Naive B cell (primary cell): ENCODE measurements around the gene SLC9C2. TPM values are rescaled to one million over a fixed set of nuclear protein-coding genes. Genes with fewer than 3 reads are reported as not detected.
A peak's percentile ranks its signal among the peaks of the same experiment; 100 is the strongest.
"Not testable (repeated sequence)": the region's sequence is repeated elsewhere in the genome, so short reads cannot be mapped to it uniquely, and the experiment has no call there.

ENCODE experiments used
- ATAC-seq, 2 donors: fragments of 150-1000 bp; cut with Tn5 transposase; 2 replicates each; pipeline ENCODE4 v1.10.0; 2021; ENCODE audit warnings: low read depth in 2 of 2, mild to moderate bottlenecking in 2 of 2, moderate library complexity in 2 of 2
- DNase-seq: peaks from one replicate; pipeline ENCODE4 v3.0.0; 2022
- H3K27ac Mint-ChIP-seq, 6 donors: one replicate each; pipeline ENCODE4 v1.8.0; 2020 to 2022; ENCODE audit warnings: mild to moderate bottlenecking in 6 of 6, mixed read lengths in 6 of 6, moderate library complexity in 5 of 6, inconsistent platforms in 2 of 6
- H3K27me3 Mint-ChIP-seq, 3 donors: one replicate each; pipeline ENCODE4 v1.8.0; 2021 to 2022; ENCODE audit warnings: mixed read lengths in 3 of 3, mild to moderate bottlenecking in 1 of 3
- H3K36me3 Mint-ChIP-seq, 2 donors: one replicate each; pipeline ENCODE4 v1.8.0; 2020 to 2022; ENCODE audit warnings: mixed read lengths in 2 of 2, inconsistent platforms in 1 of 2, mild to moderate bottlenecking in 1 of 2
- H3K4me1 Mint-ChIP-seq, 3 donors: one replicate each; pipeline ENCODE4 v1.8.0; 2020 to 2022; ENCODE audit warnings: mixed read lengths in 3 of 3, inconsistent platforms in 1 of 3, mild to moderate bottlenecking in 1 of 3, moderate library complexity in 1 of 3
- H3K4me3 Mint-ChIP-seq, 8 donors: one replicate each; pipeline ENCODE4 v1.8.0; 2020 to 2022; ENCODE audit warnings: mild to moderate bottlenecking in 8 of 8, mixed read lengths in 8 of 8, moderate library complexity in 8 of 8, inconsistent platforms in 2 of 8
- H3K9me3 Mint-ChIP-seq, 7 donors: one replicate each; pipeline ENCODE4 v1.8.0; 2020 to 2022; ENCODE audit warnings: mixed read lengths in 7 of 7, mild to moderate bottlenecking in 5 of 7, inconsistent platforms in 2 of 7, moderate library complexity in 1 of 7
- polyA plus RNA-seq, 6 donors: library from polyadenylated mRNA; unstranded; fragments of 300-500 nt; fragmentation: Illumina TruSeq; gene quantifications; one replicate each; pipeline ENCODE4 v1.2.3, GENCODE V29; 2021; ENCODE audit warnings: low read depth in 6 of 6

SLC9C2 gene, protein sequence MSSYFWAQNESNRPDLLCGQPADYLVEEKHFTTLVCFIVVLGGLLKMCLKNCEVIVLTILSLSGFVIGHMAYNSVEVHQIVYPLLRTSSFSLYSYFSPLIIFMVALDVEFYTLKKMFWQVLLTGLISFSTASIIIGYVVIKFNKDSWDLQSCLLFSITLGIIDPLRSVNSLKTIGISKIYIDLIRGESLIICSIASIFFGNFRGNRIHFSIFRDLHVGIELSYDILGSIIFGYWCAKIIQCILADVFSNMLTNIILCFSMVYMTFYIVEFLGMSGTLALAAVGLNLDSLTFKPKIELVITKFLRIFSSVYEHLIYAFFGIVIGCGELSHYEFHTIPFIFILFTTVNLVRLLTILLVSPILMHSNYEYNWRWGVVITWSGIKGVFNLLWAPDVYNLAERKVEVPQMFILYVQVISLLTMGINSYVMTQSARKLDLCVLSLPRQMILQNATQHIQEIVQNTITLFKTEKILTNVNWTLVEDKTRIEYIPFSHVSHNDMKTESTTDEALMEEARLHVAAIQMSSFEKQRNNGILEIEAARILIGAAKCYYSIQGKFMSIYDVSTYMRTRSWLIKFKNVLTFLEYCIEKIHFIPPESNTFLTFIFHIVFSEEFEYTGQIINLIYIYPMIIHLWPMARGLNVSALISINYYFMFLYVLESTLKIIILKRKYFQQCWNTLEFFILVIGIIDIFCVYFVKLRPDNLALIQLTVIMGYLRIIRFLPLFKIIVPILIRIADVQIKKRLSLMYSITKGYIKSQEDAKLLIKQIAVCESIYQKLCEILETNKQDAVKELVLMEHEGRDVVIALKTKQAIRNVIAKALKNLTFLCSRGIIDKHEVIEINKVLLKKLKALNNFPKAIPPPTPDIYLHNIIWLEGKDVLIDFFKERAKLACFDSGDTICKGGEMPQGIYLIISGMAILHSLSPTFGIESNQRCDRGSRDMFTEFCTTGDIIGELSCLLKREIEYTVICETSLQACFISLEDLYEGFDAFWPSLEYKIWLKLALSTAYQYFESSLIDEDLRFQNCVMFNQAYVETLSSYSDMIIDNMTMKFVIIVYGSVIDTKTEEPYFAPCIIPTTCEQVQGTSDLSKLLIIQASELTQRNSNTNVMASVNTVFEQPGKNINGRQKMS
- polyA plus RNA-seq = not detected

- no peaks in the 10 kb centered on the region for H3K9me3 Mint-ChIP-seq
- H3K36me3 Mint-ChIP-seq = no peaks in the 10 kb centered on the region
- DNase-seq (no peak), ATAC-seq (no peak)
- peaks cover 0 to 18% (median 4%) of the 10 kb centered on the region in 3 donors for H3K4me1 Mint-ChIP-seq
- peak within 1 kb of the TSS in 5 of 8 donors; percentile 1 to 71 (median 22) for H3K4me3 Mint-ChIP-seq
- peaks cover 0 to 18% (median 8%) of the 10 kb centered on the region in 3 donors for H3K27me3 Mint-ChIP-seq
- H3K27ac Mint-ChIP-seq = peak within 1 kb of the TSS in 3 of 6 donors; percentile 14 to 81 (median 21)
Measured at GRCh38 chr1:173603056-173603591, at the start of gene SLC9C2. Gene SLC9C2, minus strand, starts transcription at chr1:173603072. Its CDS starts 1,296 bp downstream, at chr1:173601776.

DNA sequence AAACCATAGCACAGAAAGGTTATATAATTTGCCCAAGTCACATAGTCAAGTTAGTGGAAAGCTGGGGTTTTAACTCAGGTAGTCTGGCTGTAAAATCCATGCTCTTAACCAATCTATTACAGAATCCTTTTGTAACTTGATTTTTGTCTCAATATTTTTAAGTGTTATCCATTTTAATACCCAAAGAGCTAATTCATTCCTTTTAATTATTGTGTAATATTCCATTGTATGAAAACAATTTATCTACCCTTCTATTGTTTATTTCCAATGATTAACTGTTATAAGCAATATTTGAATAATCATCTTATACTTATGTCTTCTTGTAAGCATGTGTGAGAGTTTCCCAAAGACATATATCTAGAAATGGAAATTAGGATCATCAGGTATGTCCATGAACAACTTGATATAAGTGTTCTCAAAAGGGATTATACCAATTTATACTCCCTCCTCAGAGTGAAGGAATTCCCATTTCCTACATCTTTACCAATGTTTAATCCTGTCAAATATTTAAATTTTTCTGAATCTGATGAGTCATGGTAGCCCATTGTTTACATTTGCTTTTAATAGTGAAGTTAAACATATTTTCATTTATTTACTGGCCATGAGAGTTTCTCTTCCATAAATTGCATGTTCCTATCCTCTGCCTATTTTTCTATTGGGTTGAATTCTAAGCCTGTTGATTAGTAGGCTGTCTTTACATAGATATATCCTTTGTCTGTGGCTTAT, 46.2 kb upstream of the SLC9C2 start:
- no peak for ATAC-seq
- no peak overlapping the region for H3K27ac Mint-ChIP-seq
- H3K9me3 Mint-ChIP-seq = peaks cover 0 to 12% (median 3%) of the 10 kb centered on the region in 7 donors
- no peak overlapping the region for H3K4me3 Mint-ChIP-seq
- no peaks in the 10 kb centered on the region for H3K36me3 Mint-ChIP-seq
- no peak for DNase-seq
- no peaks in the 10 kb centered on the region for H3K4me1 Mint-ChIP-seq
- peaks cover 6 to 24% (median 23%) of the 10 kb centered on the region in 3 donors for H3K27me3 Mint-ChIP-seq

DNA sequence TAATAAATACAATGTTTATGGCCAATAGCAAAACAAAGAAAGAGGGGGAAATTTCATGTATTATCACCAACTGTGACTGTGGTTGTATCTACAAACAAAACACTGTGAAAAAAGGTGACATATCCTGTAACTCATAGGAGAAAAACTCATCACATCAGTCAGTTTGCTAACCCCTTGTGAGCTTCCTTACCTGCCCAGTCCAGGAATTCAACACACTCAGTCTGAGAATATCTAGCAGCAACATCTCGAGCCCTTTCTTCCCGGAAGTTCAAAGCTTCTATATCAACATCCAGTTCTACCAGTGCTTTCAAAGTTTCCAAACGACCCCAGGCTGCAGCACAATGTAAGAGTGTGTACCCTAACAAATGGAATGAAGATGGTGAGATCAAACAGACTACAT, 43.8 kb upstream of the SLC9C2 start:
- Mint-ChIP-seq H3K4me3 (no peak overlapping the region), H3K4me1 (no peaks in the 10 kb centered on the region)

DNA sequence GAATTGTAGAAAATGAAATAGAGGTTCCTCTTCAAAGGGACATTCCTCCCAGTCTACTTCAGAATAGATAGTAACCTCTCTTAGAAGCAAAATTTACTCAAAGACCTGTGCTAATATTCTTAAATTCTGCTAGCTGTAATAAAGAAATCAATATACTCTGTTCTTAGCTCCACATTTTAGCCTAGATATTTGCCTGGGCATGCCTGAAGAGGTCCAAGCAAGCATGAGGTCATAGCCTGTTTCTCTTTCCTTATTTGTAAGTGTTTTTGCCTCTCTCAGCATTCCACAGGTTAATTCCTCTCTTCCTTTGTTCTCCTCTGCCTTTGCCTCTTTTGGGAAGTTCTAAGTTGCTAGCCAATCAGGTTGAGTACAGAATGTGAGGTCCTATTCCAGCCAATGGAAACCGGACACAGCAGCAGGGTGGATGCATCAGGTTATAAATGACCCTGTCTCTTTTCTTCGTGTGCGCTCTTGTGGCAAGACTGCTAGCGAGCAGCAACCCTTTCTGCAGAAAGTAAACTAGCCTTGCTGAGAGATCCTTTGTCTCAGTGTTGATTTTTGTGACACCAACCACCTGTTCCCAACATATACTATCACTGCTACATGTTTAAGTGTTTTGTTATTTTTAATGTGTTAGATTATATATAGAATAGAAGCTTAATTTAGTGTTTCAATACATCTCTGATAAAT, 39.7 kb upstream of the SLC9C2 start:
- H3K4me3 Mint-ChIP-seq, H3K9me3 Mint-ChIP-seq, ATAC-seq, H3K36me3 Mint-ChIP-seq, H3K4me1 Mint-ChIP-seq, H3K27me3 Mint-ChIP-seq, DNase-seq, H3K27ac Mint-ChIP-seq: not testable (repeated sequence)

More for the DNA sequence above, 43.8 kb upstream of the SLC9C2 start:
- Mint-ChIP-seq H3K27ac (no peak overlapping the region), H3K36me3 (no peaks in the 10 kb centered on the region), H3K27me3 (peaks cover 0 to 9% (median 4%) of the 10 kb centered on the region in 3 donors), H3K9me3 (peaks cover 0 to 7% (median 1%) of the 10 kb centered on the region in 7 donors)
- ATAC-seq (no peak), DNase-seq (no peak)

GRCh38 chr1:173639102-173639501, 36.2 kb upstream of the SLC9C2 start:
- no peak overlapping the region for H3K4me3 Mint-ChIP-seq
- ATAC-seq (no peak), DNase-seq (no peak)
- H3K27ac Mint-ChIP-seq = peak overlapping the region in 1 of 6 donors; percentile 7
- peaks cover 0 to 15% (median 4%) of the 10 kb centered on the region in 3 donors for H3K27me3 Mint-ChIP-seq
- no peaks in the 10 kb centered on the region for H3K36me3 Mint-ChIP-seq
- H3K4me1 Mint-ChIP-seq = no peaks in the 10 kb centered on the region
- peaks cover 0 to 13% (median 2%) of the 10 kb centered on the region in 7 donors for H3K9me3 Mint-ChIP-seq

GRCh38 chr1:173638043-173639021, 35.5 kb upstream of the SLC9C2 start:
- Mint-ChIP-seq H3K4me3 (no peak overlapping the region), H3K27ac (no peak overlapping the region), H3K4me1 (no peaks in the 10 kb centered on the region), H3K27me3 (peaks cover 0 to 15% (median 4%) of the 10 kb centered on the region in 3 donors), H3K36me3 (no peaks in the 10 kb centered on the region), H3K9me3 (peaks cover 0 to 17% (median 2%) of the 10 kb centered on the region in 7 donors)
- ATAC-seq = no peak
- no peak for DNase-seq

DNA sequence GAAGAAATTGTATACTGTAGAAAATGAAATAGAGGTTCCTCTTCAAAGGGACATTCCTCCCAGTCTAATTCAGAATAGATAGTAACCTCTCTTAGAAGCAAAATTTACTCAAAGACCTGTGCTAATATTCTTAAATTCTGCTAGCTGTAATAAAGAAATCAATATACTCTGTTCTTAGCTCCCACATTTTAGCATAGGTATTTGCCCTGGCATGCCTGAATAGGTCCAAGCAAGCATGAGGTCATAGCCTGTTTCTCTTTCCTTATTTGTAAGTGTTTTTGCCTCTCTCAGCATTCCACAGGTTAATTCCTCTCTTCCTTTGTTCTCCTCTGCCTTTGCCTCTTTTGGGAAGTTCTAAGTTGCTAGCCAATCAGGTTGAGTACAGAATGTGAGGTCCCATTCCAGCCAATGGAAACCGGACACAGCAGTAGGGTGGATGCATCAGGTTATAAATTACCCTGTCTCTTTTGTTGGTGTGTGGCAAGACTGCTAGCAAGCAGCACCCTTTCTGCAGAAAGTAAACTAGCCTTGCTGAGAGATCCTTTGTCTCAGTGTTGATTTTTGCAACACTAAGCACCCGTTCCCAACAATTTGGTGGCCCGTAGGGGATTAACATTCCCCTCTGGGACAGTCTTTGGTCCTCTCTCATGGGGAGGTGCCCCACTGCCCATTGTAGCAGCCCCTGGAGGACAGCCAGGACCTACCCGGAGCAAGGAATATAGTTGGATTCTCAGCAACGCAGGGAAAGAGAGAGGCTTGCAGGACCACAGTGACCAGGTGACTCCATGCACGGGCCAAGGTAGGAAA, 34.6 kb upstream of the SLC9C2 start:
- not testable (repeated sequence) for H3K4me1 Mint-ChIP-seq, H3K27ac Mint-ChIP-seq, ATAC-seq, H3K36me3 Mint-ChIP-seq, DNase-seq
- H3K27me3 Mint-ChIP-seq = peaks cover 0 to 15% (median 4%) of the 10 kb centered on the region in 3 donors
- H3K4me3 Mint-ChIP-seq = peak overlapping the region in 1 of 8 donors; percentile 35
- H3K9me3 Mint-ChIP-seq = peaks cover 0 to 22% (median 2%) of the 10 kb centered on the region in 7 donors

- H3K27ac Mint-ChIP-seq = no peak within 1 kb of the TSS
- peaks cover 0 to 15% (median 4%) of the 10 kb centered on the region in 3 donors for H3K27me3 Mint-ChIP-seq
- H3K4me1 Mint-ChIP-seq = no peaks in the 10 kb centered on the region
- H3K36me3 Mint-ChIP-seq = no peaks in the 10 kb centered on the region
- no peak within 1 kb of the TSS for H3K4me3 Mint-ChIP-seq
- ATAC-seq (no peak), DNase-seq (no peak)
- H3K9me3 Mint-ChIP-seq = peaks cover 0 to 22% (median 2%) of the 10 kb centered on the region in 7 donors
Measured at GRCh38 chr1:173635116-173635515, 32.2 kb upstream of the SLC9C2 start, which contains the start of gene TEX50. Gene TEX50, plus strand, starts transcription at chr1:173635338. Its CDS starts 184 bp downstream, at chr1:173635522.

GRCh38 chr1:173628888-173629287, 26.0 kb upstream of the SLC9C2 start:
- Mint-ChIP-seq H3K4me1 (no peaks in the 10 kb centered on the region), H3K27ac (no peak overlapping the region)
- no peak for ATAC-seq

DNA sequence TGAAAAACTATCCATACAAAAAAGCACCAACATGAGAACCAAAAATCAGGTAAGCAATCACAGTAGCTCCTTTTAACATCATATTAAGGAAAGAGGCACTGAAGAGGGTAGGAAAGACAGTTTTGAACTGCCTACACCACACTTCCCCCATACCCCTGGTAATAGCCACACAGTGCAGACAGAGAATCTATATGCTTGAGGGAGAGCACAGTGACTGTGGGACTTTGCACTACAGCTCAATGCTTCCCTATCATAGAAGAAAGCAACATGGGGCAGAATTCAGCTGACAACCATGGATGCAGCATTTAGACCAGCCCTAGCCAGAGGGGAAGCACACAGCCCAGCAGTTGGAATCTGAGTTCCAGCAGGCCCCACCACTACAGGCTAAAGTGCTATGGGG, 24.4 kb upstream of the SLC9C2 start:
- no peak overlapping the region for H3K27ac Mint-ChIP-seq
- ATAC-seq = no peak
- H3K4me1 Mint-ChIP-seq = no peaks in the 10 kb centered on the region
- no peak for DNase-seq
- H3K27me3 Mint-ChIP-seq = peaks cover 5 to 23% (median 14%) of the 10 kb centered on the region in 3 donors
- H3K36me3 Mint-ChIP-seq = no peaks in the 10 kb centered on the region
- H3K9me3 Mint-ChIP-seq = peaks cover 0 to 11% (median 5%) of the 10 kb centered on the region in 7 donors
- H3K4me3 Mint-ChIP-seq = peak overlapping the region in 1 of 8 donors; percentile 44

More at GRCh38 chr1:173628888-173629287, 26.0 kb upstream of the SLC9C2 start:
- Mint-ChIP-seq H3K36me3 (no peaks in the 10 kb centered on the region), H3K27me3 (peaks cover 0 to 15% (median 11%) of the 10 kb centered on the region in 3 donors), H3K4me3 (no peak overlapping the region), H3K9me3 (peaks cover 0 to 11% (median 0%) of the 10 kb centered on the region in 7 donors)
- no peak for DNase-seq
